Adipose tissue (tissue), 3 donors: ENCODE measurements around the gene SEMA5A. TPM values are rescaled to one million over a fixed set of nuclear protein-coding genes. Genes with fewer than 3 reads are reported as not detected.

Experiments used
- H3K27ac ChIP-seq: one replicate; pipeline ENCODE4 v1.5.1; 2013; ENCODE audit warnings: low read depth, low read length
- WGBS, 3 donors: extraction: QIAGEN DNeasy Blood & Tissue Kit; methylation state at CpG; one replicate each; pipeline ENCODE4 v1.1.7; 2013; 5-methylcytosine and 5-hydroxymethylcytosine counted together
- polyA plus RNA-seq, 3 donors: library from polyadenylated mRNA; stranded (reverse); fragments of 200-250 nt; gene quantifications; one replicate each; pipeline ENCODE4 v1.2.3, GENCODE V29; 2013
- donor health status: healthy with polysubstance abuse.
- donor health status: Bipolar disorder and iron deficiency.
- donor health status: healthy.

Gene SEMA5A
- polyA plus RNA-seq, 3 donors = 0.70 to 1.5 (median 1.2) TPM

GRCh38 chr5:9335754-9336495 is 209.9 kb downstream of the SEMA5A start:
- H3K27ac ChIP-seq = no peak overlapping the region
- 84 to 90% (median 87%) methylated on average over 2 of the region's 2 CpGs for WGBS, 3 donors

GRCh38 chr5:9335269-9335668 is 210.6 kb downstream of the SEMA5A start:
- no peak overlapping the region for H3K27ac ChIP-seq
- 83 to 96% (median 90%) methylated on average over 2 of the region's 2 CpGs for WGBS, 3 donors

GRCh38 chr5:9332026-9332425 is 213.8 kb downstream of the SEMA5A start:
- 86 to 89% (median 88%) methylated on average over 4 of the region's 4 CpGs for WGBS, 3 donors
- no peak overlapping the region for H3K27ac ChIP-seq

- 44 to 98% (median 97%) methylated on average over 1 of the region's 1 CpG for WGBS, 3 donors
- H3K27ac ChIP-seq = no peak overlapping the region
Observed at GRCh38 chr5:9331372-9331771, 214.5 kb downstream of the SEMA5A start.

GRCh38 chr5:9329125-9329524 is 216.8 kb downstream of the SEMA5A start:
- WGBS, 3 donors = 54 to 68% (median 64%) methylated on average over 4 of the region's 4 CpGs
- H3K27ac ChIP-seq = no peak overlapping the region

GRCh38 chr5:9325549-9325948 is 220.3 kb downstream of the SEMA5A start:
- WGBS, 3 donors = 84 to 93% (median 84%) methylated on average over 4 of the region's 4 CpGs
- no peak overlapping the region for H3K27ac ChIP-seq

GRCh38 chr5:9324348-9325077 is 221.4 kb downstream of the SEMA5A start:
- 53 to 71% (median 67%) methylated on average over 2 of the region's 2 CpGs for WGBS, 3 donors
- no peak overlapping the region for H3K27ac ChIP-seq

GRCh38 chr5:9320652-9321051 is 225.2 kb downstream of the SEMA5A start:
- no peak overlapping the region for H3K27ac ChIP-seq
- WGBS, 3 donors = 81 to 93% (median 92%) methylated on average over 3 of the region's 3 CpGs

GRCh38 chr5:9318031-9318430 is 227.8 kb downstream of the SEMA5A start:
- no peak overlapping the region for H3K27ac ChIP-seq
- 73 to 86% (median 81%) methylated on average over 6 of the region's 6 CpGs for WGBS, 3 donors

GRCh38 chr5:9316733-9317132 is 229.1 kb downstream of the SEMA5A start:
- no peak overlapping the region for H3K27ac ChIP-seq

GRCh38 chr5:9316041-9316440 is 229.8 kb downstream of the SEMA5A start:
- 70 to 81% (median 79%) methylated on average over 3 of the region's 3 CpGs for WGBS, 3 donors
- no peak overlapping the region for H3K27ac ChIP-seq

- H3K27ac ChIP-seq = no peak overlapping the region
- 75 to 81% (median 76%) methylated on average over 6 of the region's 6 CpGs for WGBS, 3 donors
Observed at GRCh38 chr5:9314558-9314957, 231.3 kb downstream of the SEMA5A start.

- H3K27ac ChIP-seq = no peak overlapping the region
Observed at GRCh38 chr5:9313751-9314150, 232.1 kb downstream of the SEMA5A start.

- no peak overlapping the region for H3K27ac ChIP-seq
Observed at GRCh38 chr5:9307150-9307549, 238.7 kb downstream of the SEMA5A start.

- no peak overlapping the region for H3K27ac ChIP-seq
- 78 to 91% (median 85%) methylated on average over 2 of the region's 2 CpGs for WGBS, 3 donors
Observed at GRCh38 chr5:9302218-9302617, 243.7 kb downstream of the SEMA5A start.

- no peak overlapping the region for H3K27ac ChIP-seq
- whole genome bisulfite sequencing, 3 donors = 63 to 86% (median 65%) methylated on average over 6 of the region's 6 CpGs
Observed at GRCh38 chr5:9301200-9301599, 244.7 kb downstream of the SEMA5A start.

GRCh38 chr5:9297134-9297533 is 248.7 kb downstream of the SEMA5A start:
- H3K27ac ChIP-seq = no peak overlapping the region
- WGBS, 3 donors = 66 to 81% (median 67%) methylated on average over 4 of the region's 4 CpGs

- no peak overlapping the region for H3K27ac ChIP-seq
- 60 to 67% (median 62%) methylated on average over 1 of the region's 1 CpG for WGBS, 3 donors
Observed at GRCh38 chr5:9295466-9295801, 250.4 kb downstream of the SEMA5A start.

- H3K27ac ChIP-seq = no peak overlapping the region
- 67 to 90% (median 72%) methylated on average over 3 of the region's 3 CpGs for WGBS, 3 donors
Observed at GRCh38 chr5:9294793-9295465, 250.9 kb downstream of the SEMA5A start.

GRCh38 chr5:9288234-9288633 is 257.6 kb downstream of the SEMA5A start:
- no peak overlapping the region for H3K27ac ChIP-seq
- 60 to 89% (median 67%) methylated on average over 7 of the region's 7 CpGs for WGBS, 3 donors
